C1 segment of cervical spinal cord (tissue), 14 donors: ENCODE measurements around the gene LPGAT1.

Experiments used
- DNase-seq, 14 donors: peaks; one replicate each; lab custom pipeline; 2025; lab: John Stamatoyannopoulos, UW

LPGAT1 gene

DNA sequence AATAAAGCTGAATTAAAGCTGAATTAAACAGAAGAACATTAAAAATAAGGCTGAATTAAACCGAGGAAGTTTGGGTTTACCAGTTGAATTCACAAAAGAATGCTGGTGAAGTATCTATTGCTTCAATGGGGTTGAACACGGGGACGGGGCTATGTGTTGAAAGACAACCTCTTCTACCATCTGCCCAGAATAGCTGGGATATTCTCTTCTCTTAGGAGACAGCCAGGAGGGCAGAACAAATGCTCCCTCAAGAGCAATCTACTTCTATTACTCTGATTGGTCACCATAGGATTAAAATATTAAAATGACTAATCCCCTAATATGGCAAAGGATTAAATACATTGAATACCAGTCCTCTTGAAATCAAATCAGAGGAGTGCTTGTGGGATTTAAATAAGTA is 68.4 kb downstream of the LPGAT1 start:
- DNase-seq = no peak

DNA sequence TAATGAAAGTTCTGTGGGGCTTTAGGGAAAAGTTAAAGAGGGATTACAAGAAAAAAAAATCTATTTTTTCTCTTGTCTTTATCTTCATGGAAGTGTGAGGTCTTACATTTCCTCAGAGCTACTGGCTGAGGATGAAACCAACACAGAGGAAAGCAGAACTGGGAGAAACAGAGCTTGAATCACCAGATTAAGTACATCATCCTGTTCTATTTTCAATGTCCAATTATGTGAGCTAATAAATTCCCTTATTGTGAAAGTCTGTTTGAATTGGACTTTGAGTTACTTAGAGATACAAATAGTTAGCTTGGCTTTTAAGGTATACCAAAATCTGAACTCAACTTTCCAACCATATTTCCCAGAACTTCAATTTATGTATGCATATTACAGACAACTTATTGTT is 69.2 kb downstream of the LPGAT1 start:
- DNase-seq = no peak

DNA sequence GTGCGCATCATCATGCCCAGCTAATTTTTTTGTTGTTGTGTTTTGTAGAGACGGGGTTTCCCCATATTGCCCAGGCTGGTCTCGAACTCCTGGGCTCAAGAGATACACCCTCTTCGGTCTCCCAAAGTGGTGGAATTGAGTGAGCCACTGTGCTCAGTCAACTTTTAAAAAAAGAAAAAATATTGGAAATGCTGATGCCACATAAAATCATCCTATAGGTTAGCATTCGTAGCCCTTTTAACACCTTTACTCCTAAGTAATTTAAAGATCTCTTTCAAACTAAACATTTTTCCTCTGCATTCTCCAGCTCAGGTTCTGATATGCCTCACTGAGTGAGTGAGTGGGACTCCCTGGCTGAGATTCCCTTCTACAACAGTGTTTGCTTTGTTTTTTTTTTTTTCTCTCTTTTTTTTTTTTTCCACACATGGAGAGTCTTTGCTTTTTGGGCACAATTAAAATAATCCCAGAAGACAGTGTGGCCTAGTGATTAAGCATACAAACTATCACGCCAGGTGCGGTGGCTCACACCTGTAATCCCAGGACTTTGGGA is 74.0 kb downstream of the LPGAT1 start:
- no peak for DNase-seq

DNA sequence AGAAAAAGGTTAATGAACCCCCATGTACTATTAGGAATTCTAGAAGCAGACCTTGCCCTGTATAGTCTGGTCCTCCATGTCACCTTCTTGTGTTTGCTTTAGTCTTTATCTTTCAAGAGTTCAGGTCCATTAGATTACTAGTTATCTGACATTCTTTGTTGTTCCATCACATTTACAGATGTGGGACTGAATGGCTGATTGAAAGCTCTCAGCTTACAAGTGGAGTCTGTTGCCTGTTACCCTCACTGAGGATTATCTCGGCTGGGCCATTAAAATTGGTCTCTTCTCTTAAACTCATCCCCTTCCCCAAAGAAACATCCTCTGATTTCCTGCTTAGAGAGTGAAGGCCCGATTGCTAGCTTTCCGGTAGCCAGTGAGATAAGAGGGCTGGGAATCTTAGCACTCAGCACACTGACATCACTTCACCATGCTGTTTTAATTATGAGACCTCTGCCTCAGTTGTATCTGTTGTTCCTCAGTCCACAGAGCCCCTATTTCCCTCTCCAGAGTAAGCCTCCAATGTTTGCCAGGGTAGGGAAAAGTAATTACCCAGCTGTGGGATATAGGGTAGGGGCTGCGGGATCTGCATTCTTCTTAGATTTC is 76.8 kb downstream of the LPGAT1 start:
- DNase-seq = no peak

DNA sequence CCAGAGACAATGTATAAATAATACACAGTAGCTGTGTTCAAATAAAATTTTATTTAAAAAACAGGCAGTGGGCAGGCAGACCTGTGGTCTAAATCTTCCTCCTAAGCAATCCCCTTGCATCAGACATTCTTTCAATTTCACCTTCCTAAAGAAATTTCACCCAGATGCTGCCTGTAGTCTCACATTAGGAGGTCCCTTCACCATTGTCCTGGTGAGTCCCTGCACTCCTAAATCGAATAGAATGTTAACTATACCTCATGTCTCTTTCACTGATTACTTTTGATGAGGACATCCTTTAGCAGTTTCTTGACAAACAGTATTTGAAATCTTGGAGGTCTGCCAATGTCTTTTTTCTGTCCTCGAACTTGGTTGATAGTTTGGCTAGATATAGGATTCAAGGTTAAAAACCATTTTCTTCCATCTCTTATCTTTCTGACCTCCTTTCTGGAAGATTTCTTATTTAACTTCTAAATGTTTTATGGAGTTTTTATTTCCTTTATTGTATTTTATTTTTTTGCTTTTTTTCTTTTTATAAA is 77.5 kb downstream of the LPGAT1 start:
- DNase-seq = no peak

DNA sequence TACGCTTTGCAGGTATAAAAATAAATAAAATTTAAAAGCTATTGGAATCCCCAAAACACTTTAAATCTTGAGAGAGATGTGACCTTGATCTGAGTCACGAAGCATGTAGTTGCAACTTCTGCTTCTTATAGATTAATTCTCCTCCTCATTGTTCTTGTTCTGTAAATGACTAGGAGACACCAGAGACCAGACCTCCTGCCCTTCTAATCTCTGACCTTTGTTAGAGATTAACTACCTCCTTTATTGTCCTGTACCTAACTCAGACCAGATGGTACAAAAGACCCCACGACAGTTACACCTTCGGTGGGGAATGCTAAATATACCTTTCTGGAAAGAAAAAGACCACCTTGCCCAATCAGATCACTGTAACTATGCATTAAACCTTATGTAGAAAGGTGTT is 78.2 kb downstream of the LPGAT1 start:
- DNase-seq = no peak

DNA sequence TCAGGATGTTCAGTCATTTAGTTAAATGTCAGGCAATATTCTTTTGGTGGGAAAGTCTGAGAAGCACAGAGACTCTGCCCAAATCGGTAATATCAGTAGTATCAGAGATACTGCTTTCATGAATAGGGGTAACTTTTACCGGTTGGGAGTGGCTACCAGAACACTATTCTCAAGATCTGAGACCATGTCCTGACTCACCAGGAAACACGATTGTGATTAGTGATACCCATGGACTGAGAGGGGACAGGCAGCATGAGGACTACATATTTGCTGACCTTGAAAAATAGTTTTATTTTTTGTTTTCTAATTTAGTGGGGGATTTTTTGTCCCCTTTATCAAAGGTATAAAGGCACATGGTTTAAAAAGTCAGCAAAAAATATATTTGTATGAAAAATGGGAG is 79.1 kb downstream of the LPGAT1 start:
- no peak for DNase-seq

DNA sequence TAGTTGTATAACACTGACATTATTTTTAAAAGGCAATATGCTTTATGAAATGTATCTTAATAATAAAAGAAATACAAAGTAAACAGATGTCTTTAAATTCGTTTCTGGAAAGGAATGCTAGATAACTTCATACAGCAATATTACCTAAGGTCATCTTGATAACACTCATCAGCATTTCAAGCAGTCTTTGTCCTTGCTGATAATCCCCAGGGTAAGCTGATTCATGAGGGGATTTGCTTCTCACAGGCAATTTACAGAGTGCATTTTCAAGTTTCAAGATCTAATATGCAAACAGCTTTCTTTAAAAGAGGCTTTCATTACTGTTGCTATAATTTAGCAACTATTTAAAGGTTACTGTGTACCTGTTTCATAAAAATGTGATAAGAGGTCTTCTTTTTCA is 80.0 kb downstream of the LPGAT1 start:
- no peak for DNase-seq

DNA sequence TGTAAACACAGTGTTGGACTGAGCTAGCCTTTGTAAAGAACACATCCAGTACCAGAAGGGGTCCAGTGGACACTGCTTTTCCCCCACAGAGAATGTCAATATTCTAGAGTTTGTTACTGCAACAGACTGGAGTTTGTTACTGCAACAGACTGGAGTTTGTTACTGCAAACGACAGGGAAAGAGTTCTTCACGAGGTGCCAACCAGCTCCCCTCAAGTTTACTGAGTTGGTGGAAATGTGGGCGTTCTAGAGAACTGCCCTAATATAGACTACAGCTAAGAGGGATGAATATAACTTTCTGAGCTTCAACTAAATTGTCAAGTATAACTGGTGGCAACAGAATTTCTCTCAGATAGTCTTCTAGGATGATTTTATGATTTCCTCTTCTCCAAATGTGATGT is 81.3 kb downstream of the LPGAT1 start:
- no peak for DNase-seq

DNA sequence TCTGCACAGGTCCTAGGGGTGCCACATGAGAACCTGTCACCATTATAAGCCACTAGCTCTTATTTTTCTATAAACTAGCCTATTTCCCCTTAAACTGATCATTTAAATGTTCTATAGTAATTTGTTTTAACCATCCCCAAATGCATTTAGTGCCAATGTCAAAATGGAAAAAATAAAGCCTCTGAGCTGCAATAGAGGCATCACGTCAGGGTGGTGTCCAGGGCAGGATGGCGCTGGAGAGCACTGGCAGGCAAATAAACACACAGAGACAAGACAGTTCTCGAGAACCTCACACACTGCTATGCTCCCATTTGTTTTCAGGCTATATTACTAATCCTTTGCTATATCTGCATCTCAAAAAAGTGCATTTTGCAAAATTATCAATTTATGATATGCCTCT is 81.8 kb downstream of the LPGAT1 start:
- DNase-seq = no peak

DNA sequence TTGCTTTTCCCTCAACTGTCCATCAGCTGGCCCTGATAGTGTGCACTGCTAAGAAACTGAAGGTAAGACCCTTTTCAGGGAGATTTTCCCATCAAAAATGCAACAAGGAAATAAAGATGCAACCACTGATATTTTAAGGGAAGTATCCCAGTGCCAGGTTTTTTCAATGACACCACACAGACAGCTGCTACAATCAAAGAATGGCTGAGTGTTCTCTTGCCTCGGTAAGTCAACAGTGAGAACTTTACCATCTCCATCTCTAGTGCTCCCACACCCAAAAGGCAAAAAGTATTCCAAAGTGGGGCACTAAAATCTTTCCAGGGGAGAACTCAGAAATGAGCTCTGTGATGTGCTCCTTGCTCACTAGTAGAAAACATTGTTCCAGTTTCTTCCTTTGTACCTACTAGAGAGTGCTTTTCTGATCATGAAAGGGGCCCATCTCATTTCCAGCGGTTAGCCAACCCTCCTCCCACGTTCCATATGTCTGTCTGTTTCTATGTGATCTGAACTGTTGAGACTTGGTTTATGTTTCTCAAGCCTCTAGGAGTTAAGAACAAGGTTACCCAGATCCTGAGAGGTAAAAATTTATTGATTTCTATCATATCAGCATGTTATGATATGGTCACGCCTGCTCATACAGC is 87.6 kb downstream of the LPGAT1 start:
- DNase-seq = no peak

DNA sequence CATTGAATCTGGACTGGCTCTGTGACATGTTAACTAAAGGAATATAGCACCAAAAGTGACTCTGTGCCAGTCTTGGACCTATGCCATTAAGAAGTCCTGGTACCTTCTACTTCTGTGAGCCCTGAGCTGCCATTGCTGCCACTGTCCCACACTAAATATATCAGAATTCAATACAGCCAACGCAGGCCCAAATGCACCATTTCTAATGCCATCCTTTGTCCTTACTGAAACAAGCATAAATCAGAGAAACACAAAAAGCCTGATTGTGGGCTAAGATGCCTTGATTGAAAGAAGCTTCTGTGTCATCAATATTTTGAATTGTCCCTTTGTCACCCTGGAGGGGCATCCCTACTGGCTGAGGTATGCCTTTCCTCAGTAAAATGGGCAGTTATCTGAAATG is 88.3 kb downstream of the LPGAT1 start:
- DNase-seq = peak in 4 of 14 donors; percentile 41 to 61 (median 50)

DNA sequence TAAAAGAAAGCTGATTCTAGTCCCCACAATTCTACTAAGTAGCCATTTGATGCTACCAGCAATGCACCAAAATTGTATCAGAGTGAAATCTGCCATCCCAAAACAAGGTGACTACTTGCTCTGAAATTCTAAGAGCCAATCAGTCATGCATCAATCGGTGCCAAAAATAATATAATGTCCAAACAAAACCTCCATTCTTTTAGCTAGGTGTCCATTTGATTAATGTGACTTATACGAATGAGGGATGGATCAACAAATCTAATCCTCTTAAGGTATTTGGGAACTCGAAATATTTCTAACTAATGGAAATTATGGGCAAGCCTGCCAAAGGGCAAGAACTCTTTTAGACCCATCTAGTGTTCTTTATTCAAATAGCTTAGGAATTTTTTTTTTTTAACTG is 88.8 kb downstream of the LPGAT1 start:
- no peak for DNase-seq

DNA sequence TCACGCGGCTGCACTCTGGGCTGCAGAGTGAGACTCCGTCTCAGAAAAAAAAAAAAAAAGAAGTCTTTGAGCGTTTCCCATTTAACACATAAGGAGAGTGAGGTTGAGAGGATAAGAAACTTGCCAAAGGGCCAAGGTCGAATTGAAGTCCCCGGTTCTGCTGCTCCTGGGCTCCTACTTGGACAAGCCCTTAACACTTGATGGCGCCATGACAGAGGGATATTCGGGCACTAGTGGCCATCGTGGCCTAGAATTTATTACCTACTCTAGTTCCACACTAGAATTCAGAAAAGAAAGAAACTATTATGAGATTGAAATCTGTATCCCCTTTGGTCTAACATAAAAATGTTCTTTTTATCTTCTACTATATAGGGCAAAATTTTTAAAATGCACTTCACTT is 89.4 kb downstream of the LPGAT1 start:
- no peak for DNase-seq

DNA sequence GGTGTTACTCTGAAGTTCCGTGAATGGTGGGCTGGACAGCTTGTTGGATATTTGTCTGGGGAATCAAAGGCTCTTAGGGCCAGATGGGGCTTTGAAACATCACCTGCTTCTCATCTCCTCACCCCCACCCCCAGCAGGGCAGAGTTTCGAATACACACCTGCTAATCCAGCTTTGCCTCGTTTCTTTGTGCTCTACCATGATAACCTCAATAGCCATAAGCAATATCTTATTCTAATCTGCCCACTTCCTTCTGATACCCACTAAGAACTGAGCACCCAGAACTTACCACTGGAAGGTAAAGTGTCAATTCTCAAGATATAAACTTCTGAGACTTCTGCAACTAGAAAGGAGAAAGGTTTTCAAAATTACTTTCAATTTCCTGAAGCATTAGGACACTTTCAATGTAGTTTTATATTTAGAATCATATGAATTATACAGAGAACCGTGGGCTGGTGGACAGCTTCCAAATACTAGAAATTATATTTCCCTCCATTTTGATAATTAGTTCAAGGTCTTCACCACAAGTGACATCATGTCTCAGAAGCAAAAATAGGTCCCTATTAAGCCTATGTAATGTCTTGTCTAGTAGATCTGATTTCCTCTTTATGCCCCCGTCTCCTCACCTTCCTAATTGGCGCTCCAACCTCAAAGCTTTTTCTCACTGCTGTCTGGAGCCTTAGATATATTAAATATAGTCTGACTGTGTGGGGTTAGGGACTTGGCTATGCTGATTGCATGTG is 90.7 kb downstream of the LPGAT1 start:
- no peak for DNase-seq

DNA sequence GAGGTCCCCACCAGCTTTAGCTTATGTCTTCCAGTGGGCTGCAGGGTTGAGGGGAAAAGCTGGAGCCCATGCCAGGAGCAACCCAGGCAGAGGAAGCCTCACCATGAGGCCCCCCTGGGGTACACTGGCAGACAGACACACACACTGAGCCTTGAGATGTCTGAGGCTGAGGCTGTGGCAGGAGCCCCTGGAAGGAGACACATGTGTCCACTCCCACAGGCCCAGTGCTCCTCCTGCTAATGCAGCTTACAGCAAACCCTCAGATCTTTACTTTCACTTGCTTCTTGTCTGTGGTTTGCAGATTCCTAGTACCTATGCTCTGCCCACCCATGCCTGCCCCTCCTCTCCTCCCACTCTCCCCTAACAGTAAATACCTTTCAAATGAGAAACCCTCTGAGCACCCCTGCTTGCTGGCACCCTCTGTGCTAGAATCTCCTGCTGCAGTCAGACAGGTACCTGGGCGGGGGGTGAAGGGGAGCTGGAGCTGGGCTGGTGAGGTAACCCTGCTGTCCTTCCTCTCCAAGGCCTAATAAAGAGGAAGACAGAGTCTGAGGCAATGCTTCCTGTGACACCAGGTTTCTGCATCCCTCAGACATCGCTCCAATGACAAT is 91.8 kb downstream of the LPGAT1 start:
- DNase-seq = peak in 4 of 14 donors; percentile 28 to 44 (median 36)

DNA sequence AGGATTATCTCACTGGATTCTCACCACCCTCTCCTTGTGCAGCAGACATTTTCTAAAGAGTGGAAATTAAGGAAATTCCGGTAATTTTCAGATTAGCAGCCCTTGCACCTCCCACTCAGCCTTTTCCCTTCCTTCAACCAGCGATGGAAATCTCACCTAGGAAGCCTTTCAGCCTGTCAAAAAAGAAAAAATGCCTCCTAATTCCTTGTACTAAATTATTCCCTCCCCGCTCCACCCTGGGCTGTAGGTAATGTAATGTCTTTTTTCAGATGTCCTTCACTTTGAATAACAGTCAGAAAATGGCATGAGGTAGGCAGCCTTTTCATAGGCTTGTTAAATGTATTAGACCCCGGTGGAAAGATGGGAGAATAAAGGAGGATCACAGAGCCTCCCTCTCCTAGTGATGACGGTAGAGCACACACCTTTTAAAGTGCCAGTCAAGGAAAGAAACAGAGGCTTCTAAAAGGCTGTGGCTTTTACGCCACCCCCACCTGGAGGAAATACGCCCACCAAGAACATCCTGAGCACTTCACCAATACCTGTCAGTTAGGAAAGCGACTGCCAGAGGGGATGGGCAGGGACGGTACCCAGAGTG is 92.4 kb downstream of the LPGAT1 start:
- DNase-seq = no peak

DNA sequence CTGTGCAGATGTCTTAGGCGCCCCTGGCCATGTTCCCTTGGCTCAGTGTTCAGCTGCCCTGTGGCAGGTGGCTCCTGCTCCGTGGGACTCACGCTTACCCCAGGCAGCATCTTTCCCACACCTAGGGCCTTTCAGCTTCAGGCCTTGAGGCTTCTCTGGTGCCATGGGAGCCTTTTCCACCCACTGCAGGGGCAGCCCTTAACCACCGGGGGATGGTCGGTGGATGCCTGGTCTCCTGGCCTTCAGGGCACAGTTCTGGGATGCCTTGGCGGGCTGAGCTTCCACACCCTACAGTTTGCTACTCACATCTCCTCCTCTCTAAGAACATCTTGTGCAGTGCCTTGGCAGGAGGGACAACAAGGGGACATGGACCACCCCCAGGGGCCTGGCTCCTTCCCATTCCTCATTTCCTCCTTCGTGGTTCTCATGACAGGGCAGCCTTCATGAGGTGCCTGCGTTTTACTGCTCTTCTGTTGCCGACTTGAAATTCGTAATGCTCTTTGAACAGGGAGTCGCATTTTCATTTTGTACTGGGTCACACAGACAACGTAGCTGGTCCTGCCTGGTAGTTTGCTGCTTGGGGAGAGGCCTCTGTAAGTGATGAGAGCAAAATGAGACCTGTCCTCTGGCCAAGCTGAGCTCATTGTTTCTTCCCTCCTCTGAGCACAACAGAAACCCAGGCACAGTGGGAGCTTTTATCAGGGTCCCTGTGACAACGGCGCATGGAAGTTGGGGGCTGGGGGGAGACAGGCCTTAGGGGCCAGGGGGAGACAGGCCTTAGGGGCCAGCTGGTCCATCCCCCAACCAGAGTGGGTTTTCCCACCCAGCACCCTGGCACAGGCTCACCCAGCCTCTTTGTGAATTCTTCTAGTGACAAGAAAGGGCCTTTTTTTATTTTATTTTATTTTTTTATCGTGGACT is 93.2 kb downstream of the LPGAT1 start:
- DNase-seq = peak in 10 of 14 donors; percentile 6 to 73 (median 50)

DNA sequence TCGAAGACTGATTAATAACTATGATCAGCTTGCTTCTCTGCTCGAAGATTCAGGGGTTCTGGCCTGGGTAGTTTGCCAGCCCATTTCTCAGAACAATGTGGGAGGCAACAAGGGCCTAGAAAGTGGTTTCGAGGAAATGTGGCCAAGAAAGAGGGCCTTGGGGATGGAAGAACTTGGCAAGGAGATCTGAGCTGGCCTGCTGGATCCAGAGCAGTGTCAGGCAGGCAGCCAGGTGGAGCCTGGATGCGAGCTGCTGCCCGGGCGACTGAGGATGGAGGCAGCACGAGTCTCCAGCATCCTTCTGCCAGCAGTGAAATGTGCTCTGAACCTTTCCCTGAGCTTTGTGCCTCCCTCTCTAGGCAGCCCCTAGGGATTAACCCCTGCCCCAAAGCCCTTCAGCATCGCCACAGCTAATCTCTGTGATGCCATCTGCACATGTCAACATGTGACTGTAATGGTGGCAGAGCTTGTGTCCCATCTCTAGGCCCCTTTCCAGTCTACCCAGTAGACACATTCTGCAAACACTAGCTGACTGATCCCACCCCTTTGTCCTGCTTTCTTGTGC is 94.1 kb downstream of the LPGAT1 start:
- DNase-seq = peak in 12 of 14 donors; percentile 19 to 71 (median 52)
